SK-N-SH treated with all-trans-retinoic acid at 6 μM for 48 hours (cell line): ENCODE measurements around the gene HS3ST4.

Experiments used
- ATAC-seq: fragments of 200-7000 bp; cut with Tn5 transposase; 3 replicates; pipeline ENCODE4 v1.9.1; 2020; ENCODE audit warnings: mild to moderate bottlenecking, moderate library complexity
- BACH2 ChIP-seq: fragments of 250-450 bp; sonication (Bioruptor Pico); IDR thresholded peaks from 2 replicates; pipeline ENCODE4 v1.9.0; 2021; ENCODE audit warnings: mild to moderate bottlenecking, borderline replicate concordance
- CSDC2 ChIP-seq: fragments of 250-450 bp; sonication (Bioruptor Pico); IDR thresholded peaks from 2 replicates; pipeline ENCODE4 v1.5.0; 2020; ENCODE audit warnings: mild to moderate bottlenecking, moderate library complexity
- ESRRG ChIP-seq: fragments of 250-450 bp; sonication (Bioruptor Pico); IDR thresholded peaks from 2 replicates; pipeline ENCODE4 v1.6.1; 2021; ENCODE audit warnings: mild to moderate bottlenecking
- GLIS3 ChIP-seq: fragments of 250-450 bp; sonication (Bioruptor Pico); IDR thresholded peaks from 2 replicates; pipeline ENCODE4 v1.5.0; 2020; ENCODE audit warnings: mild to moderate bottlenecking, moderate library complexity
- PPARA ChIP-seq: fragments of 250-450 bp; sonication (Bioruptor Pico); IDR thresholded peaks from 2 replicates; pipeline ENCODE4 v1.5.0; 2020; ENCODE audit warnings: mild to moderate bottlenecking, borderline replicate concordance
- SNAI2 ChIP-seq: fragments of 250-450 bp; sonication (Bioruptor Pico); IDR thresholded peaks from 2 replicates; pipeline ENCODE4 v1.5.0; 2020; ENCODE audit warnings: mild to moderate bottlenecking, moderate library complexity
- TOX ChIP-seq: fragments of 250-450 bp; sonication (Bioruptor Pico); IDR thresholded peaks from 2 replicates; pipeline ENCODE4 v1.8.0; 2021; ENCODE audit warnings: mild to moderate bottlenecking, moderate library complexity, borderline replicate concordance
- TSHZ2 ChIP-seq: fragments of 250-450 bp; sonication (Bioruptor Pico); IDR thresholded peaks from 2 replicates; pipeline ENCODE4 v1.5.0; 2020; ENCODE audit warnings: mild to moderate bottlenecking, moderate library complexity
- ZC3H10 ChIP-seq: fragments of 250-450 bp; sonication (Bioruptor Pico); IDR thresholded peaks from 2 replicates; pipeline ENCODE4 v1.5.1; 2021; ENCODE audit warnings: mild to moderate bottlenecking, moderate library complexity
- ZFP3 ChIP-seq: fragments of 250-450 bp; sonication (Bioruptor Pico); IDR thresholded peaks from 2 replicates; pipeline ENCODE4 v1.5.0; 2020; ENCODE audit warnings: mild to moderate bottlenecking, moderate library complexity
- ZFP30 ChIP-seq: fragments of 450-650 bp; formaldehyde crosslinking; IDR thresholded peaks from 2 replicates; pipeline ENCODE4 v1.5.0; 2022; ENCODE audit warnings: mild to moderate bottlenecking, moderate library complexity
- ZNF565 ChIP-seq: fragments of 450-650 bp; formaldehyde crosslinking; conservative IDR thresholded peaks from 2 replicates; pipeline ENCODE4 v1.5.0; 2020; ENCODE audit warnings: low read depth, mild to moderate bottlenecking, moderate library complexity
- TF ChIP-seq, protein P1 (sequence below): fragments of 250-450 bp; sonication (Bioruptor Pico); IDR thresholded peaks from 2 replicates; pipeline ENCODE4 v1.8.0; 2021; ENCODE audit warnings: low read depth, mild to moderate bottlenecking, moderate library complexity, borderline replicate concordance
- TF ChIP-seq, protein P2 (sequence below): fragments of 250-450 bp; sonication (Bioruptor Pico); IDR thresholded peaks from 2 replicates; pipeline ENCODE4 v1.5.1; 2021; ENCODE audit warnings: mild to moderate bottlenecking, moderate library complexity
- TF ChIP-seq, protein P3 (sequence below): fragments of 250-450 bp; sonication (Bioruptor Pico); IDR thresholded peaks from 2 replicates; pipeline ENCODE4 v1.8.0; 2020; ENCODE audit warnings: mild to moderate bottlenecking, moderate library complexity, borderline replicate concordance

Gene HS3ST4

GRCh38 chr16:25730396-25730795, 38.6 kb downstream of the HS3ST4 start:
- TF ChIP-seq, protein P1, sequence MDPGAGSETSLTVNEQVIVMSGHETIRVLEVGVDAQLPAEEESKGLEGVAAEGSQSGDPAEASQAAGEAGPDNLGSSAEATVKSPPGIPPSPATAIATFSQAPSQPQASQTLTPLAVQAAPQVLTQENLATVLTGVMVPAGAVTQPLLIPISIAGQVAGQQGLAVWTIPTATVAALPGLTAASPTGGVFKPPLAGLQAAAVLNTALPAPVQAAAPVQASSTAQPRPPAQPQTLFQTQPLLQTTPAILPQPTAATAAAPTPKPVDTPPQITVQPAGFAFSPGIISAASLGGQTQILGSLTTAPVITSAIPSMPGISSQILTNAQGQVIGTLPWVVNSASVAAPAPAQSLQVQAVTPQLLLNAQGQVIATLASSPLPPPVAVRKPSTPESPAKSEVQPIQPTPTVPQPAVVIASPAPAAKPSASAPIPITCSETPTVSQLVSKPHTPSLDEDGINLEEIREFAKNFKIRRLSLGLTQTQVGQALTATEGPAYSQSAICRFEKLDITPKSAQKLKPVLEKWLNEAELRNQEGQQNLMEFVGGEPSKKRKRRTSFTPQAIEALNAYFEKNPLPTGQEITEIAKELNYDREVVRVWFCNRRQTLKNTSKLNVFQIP (CRISPR knock-in tag): no peak
- no peak for TF ChIP-seq CSDC2
- TF ChIP-seq TOX (CRISPR knock-in tag): no peak
- TF ChIP-seq ZC3H10 (CRISPR knock-in tag): no peak
- TF ChIP-seq, protein P2, sequence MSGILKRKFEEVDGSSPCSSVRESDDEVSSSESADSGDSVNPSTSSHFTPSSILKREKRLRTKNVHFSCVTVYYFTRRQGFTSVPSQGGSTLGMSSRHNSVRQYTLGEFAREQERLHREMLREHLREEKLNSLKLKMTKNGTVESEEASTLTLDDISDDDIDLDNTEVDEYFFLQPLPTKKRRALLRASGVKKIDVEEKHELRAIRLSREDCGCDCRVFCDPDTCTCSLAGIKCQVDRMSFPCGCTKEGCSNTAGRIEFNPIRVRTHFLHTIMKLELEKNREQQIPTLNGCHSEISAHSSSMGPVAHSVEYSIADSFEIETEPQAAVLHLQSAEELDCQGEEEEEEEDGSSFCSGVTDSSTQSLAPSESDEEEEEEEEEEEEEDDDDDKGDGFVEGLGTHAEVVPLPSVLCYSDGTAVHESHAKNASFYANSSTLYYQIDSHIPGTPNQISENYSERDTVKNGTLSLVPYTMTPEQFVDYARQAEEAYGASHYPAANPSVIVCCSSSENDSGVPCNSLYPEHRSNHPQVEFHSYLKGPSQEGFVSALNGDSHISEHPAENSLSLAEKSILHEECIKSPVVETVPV (CRISPR knock-in tag): no peak
- no peak for TF ChIP-seq TSHZ2
- TF ChIP-seq, protein P3, sequence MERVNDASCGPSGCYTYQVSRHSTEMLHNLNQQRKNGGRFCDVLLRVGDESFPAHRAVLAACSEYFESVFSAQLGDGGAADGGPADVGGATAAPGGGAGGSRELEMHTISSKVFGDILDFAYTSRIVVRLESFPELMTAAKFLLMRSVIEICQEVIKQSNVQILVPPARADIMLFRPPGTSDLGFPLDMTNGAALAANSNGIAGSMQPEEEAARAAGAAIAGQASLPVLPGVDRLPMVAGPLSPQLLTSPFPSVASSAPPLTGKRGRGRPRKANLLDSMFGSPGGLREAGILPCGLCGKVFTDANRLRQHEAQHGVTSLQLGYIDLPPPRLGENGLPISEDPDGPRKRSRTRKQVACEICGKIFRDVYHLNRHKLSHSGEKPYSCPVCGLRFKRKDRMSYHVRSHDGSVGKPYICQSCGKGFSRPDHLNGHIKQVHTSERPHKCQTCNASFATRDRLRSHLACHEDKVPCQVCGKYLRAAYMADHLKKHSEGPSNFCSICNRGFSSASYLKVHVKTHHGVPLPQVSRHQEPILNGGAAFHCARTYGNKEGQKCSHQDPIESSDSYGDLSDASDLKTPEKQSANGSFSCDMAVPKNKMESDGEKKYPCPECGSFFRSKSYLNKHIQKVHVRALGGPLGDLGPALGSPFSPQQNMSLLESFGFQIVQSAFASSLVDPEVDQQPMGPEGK (CRISPR knock-in tag): no peak
- no peak for TF ChIP-seq ZFP3 (CRISPR knock-in tag)
- TF ChIP-seq GLIS3: no peak
- no peak for TF ChIP-seq SNAI2
- no peak for ATAC-seq

- no peak for ATAC-seq
- TF ChIP-seq, protein P3 (CRISPR knock-in tag): no peak
- TF ChIP-seq, protein P2 (CRISPR knock-in tag): no peak
- TF ChIP-seq, protein P1 (CRISPR knock-in tag): no peak
- TF ChIP-seq ZFP30 (no peak), TOX (CRISPR knock-in tag) (no peak), ZNF565 (no peak)
Measured at GRCh38 chr16:25734430-25735385, 42.9 kb downstream of the HS3ST4 start.

DNA sequence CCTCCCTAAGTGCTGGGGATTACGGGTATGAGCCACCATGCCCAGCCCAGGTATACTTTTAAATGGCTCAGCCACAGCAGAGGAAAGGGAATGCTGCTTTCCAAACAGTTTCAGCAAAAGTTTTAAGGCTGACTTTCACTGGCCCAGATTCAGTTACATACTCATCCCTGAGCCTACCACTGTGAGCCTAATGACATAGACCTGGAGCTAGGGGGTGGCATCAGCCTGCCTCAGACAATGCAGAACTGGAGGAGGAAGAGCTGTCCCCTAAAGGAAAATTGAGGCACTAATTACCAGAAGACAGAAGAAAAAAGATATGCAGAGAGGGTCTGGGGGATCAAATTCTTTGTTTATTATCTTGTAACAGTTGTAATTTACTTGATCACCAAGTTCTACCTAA, 43.9 kb downstream of the HS3ST4 start:
- ATAC-seq: no peak
- TF ChIP-seq SNAI2 (no peak), ZC3H10 (CRISPR knock-in tag) (no peak), CSDC2 (no peak), BACH2 (CRISPR knock-in tag) (no peak), GLIS3 (no peak), TOX (CRISPR knock-in tag) (no peak), PPARA (CRISPR knock-in tag) (no peak), ESRRG (no peak), TSHZ2 (no peak)
- TF ChIP-seq, protein P3 (CRISPR knock-in tag): no peak
